Measurements from ENCODE around the gene ANKRD13B. TPM values are rescaled to one million over a fixed set of nuclear protein-coding genes. Genes with fewer than 3 reads are reported as not detected.
A peak's percentile ranks its signal among the peaks of the same experiment; 100 is the strongest.

ANKRD13B gene
- total RNA-seq, 1 experiment from 2014 or later = 10.4 TPM

DNA sequence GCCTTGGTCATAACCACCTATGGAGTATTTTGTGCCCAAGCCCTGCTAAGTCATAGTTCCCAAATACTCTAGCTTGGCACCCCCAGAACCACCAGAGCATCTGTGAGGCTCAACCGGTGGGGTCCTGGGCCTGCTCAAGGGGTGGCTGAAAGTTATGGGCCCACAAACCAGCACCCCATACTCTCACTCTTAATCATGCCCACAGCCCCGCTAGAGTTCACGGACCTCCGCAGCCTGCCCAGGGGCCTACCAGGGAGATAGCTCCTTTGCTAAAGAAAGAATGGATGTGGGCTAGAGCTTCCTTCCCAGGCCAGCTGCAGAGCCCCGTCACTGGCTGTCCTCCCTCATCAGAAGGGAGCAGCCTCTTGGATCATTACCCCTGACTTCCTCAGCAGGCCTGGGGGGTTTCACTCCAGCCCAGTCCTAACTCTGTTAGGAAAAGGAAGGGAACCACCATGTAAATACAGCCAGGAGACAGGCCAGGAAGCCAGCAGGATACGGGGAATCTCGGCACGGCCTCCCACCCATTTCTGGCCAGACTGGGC lies 4.8 kb upstream of the ANKRD13B start:
- peaks cover 3% of the 10 kb centered on the region for H3K36me3 ChIP-seq (ENCODE audit: control insufficient read depth, insufficient read depth, low read length)
- intact Hi-C loops (cut with micrococcal nuclease; ENCODE audit: unreplicated experiment) = loop anchor here (2.0 kb wide), 1 partner anchor 13 kb away; no protein-coding TSS in a partner anchor
- POLR2A ChIA-PET = interaction anchor here (0.6 kb wide), 1 partner anchor 21 kb away, joined by 4 read pairs; no protein-coding TSS in a partner anchor
- peaks cover 8% of the 10 kb centered on the region for H3K36me3 Mint-ChIP-seq (ENCODE audit: insufficient read depth, unreplicated experiment)
- BruUV-seq (replicated peaks) = no TSS peak
- H3K27me3 Mint-ChIP-seq (ENCODE audit: insufficient read depth, unreplicated experiment) = no peaks in the 10 kb centered on the region
- peaks cover 28% of the 10 kb centered on the region for H3K4me1 ChIP-seq
- H3K4me3 Mint-ChIP-seq (ENCODE audit: unreplicated experiment) = peak overlapping the region; percentile 86
- H3K27me3 ChIP-seq (replicated peaks; ENCODE audit: control insufficient read depth, insufficient read depth, low read length) = no peaks in the 10 kb centered on the region
- H3K4me3 ChIP-seq (ENCODE audit: low read depth, low read length) = peak overlapping the region; percentile 88
- no peak for DNase-seq
- no peaks in the 10 kb centered on the region for H3K9me3 Mint-ChIP-seq (ENCODE audit: unreplicated experiment)
- CTCF ChIA-PET = interaction anchor here (1.4 to 1.9 kb wide), 4 partner anchors 13 to 218 kb away, joined by 4 to 7 read pairs (median 5); no protein-coding TSS in a partner anchor
- no peaks in the 10 kb centered on the region for H3K9me3 ChIP-seq
- H3K27ac Mint-ChIP-seq (ENCODE audit: unreplicated experiment) = peak overlapping the region; percentile 33
- TF ChIP-seq, protein P1, sequence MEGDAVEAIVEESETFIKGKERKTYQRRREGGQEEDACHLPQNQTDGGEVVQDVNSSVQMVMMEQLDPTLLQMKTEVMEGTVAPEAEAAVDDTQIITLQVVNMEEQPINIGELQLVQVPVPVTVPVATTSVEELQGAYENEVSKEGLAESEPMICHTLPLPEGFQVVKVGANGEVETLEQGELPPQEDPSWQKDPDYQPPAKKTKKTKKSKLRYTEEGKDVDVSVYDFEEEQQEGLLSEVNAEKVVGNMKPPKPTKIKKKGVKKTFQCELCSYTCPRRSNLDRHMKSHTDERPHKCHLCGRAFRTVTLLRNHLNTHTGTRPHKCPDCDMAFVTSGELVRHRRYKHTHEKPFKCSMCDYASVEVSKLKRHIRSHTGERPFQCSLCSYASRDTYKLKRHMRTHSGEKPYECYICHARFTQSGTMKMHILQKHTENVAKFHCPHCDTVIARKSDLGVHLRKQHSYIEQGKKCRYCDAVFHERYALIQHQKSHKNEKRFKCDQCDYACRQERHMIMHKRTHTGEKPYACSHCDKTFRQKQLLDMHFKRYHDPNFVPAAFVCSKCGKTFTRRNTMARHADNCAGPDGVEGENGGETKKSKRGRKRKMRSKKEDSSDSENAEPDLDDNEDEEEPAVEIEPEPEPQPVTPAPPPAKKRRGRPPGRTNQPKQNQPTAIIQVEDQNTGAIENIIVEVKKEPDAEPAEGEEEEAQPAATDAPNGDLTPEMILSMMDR (IDR thresholded peaks at IDR 0.05; ENCODE audit: insufficient read depth in 1 of 2, low read depth in 1 of 2, low read length in 1 of 2, severe bottlenecking in 1 of 2, unreplicated experiment in 1 of 2) = no peak
- no peaks in the 10 kb centered on the region for H3K4me1 Mint-ChIP-seq (ENCODE audit: low read depth, unreplicated experiment)

DNA sequence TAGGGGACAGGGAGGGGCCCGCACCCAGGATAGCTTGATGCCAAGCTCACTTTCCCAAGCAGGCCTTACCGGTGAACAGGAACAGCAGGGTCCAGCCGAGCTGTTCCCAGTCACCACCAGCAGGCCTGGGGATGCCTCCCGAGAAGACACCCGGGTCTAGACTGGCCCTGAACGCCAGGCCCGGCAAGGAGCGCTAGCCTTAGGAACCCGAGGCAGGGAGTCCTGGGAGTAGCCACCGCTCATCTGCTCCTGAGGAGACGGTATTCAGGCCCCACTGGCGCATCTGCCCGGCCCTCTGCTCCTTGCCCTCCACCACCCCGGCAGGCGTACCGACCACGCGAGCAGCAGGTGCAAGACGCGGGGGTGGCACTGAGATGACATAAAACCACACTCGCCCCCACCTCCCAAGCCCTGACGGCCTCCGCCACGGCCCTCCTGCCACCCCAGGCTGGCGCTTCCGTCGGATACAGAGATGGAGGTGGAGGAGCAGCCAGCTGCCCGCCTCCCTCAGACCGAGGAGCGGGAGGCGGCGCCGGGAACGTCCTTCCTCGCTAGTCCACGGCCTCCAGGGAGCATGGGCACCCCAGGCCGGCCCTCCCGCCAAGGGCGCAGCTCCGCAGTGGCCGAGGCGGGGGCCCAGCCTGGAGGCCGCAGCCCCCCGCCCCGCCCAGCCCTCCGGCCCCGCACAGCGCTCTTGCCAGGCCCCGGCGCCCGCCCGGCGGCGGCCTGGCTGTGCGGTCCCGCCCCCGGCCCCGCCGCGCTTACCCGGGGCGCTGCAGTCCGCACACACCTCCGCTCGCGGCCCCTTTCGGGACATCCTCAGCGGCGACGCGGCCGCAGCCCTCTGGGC lies 4.1 kb upstream of the ANKRD13B start:
- ChIA-PET CTCF (interaction anchor here (1.4 to 1.9 kb wide), 4 partner anchors 14 to 219 kb away, joined by 4 to 7 read pairs (median 5); no protein-coding TSS in a partner anchor), POLR2A (interaction anchor here (0.6 kb wide), 1 partner anchor 21 kb away, joined by 4 read pairs; no protein-coding TSS in a partner anchor)
- intact Hi-C loops (cut with micrococcal nuclease; ENCODE audit: unreplicated experiment) = loop anchor here (2.0 kb wide), 1 partner anchor 14 kb away; no protein-coding TSS in a partner anchor
- peaks cover 1% of the 10 kb centered on the region; the same call in 1 of the 2 replicates for H3K36me3 ChIP-seq (ENCODE audit: control insufficient read depth, insufficient read depth, low read length)
- peaks cover 8% of the 10 kb centered on the region for H3K36me3 Mint-ChIP-seq (ENCODE audit: insufficient read depth, unreplicated experiment)
- no peaks in the 10 kb centered on the region for H3K9me3 ChIP-seq
- H3K27ac Mint-ChIP-seq (ENCODE audit: unreplicated experiment) = peak overlapping the region; percentile 33
- H3K27me3 ChIP-seq (replicated peaks; ENCODE audit: control insufficient read depth, insufficient read depth, low read length) = no peaks in the 10 kb centered on the region
- TF ChIP-seq, protein P1 (IDR thresholded peaks at IDR 0.05; ENCODE audit: insufficient read depth in 1 of 2, low read depth in 1 of 2, low read length in 1 of 2, severe bottlenecking in 1 of 2, unreplicated experiment in 1 of 2) = no peak
- peak in 1 of 2 experiments; percentile 46 for DNase-seq
- no peaks in the 10 kb centered on the region for H3K27me3 Mint-ChIP-seq (ENCODE audit: insufficient read depth, unreplicated experiment)
- peaks cover 28% of the 10 kb centered on the region for H3K4me1 ChIP-seq
- peak overlapping the region; percentile 88 for H3K4me3 ChIP-seq (ENCODE audit: low read depth, low read length)
- peak overlapping the region; percentile 86 for H3K4me3 Mint-ChIP-seq (ENCODE audit: unreplicated experiment)
- no peaks in the 10 kb centered on the region for H3K4me1 Mint-ChIP-seq (ENCODE audit: low read depth, unreplicated experiment)
- no peaks in the 10 kb centered on the region for H3K9me3 Mint-ChIP-seq (ENCODE audit: unreplicated experiment)
- BruUV-seq (replicated peaks) = no TSS peak

Measured in Caco-2 (cell line).